ENCODE data around the gene NELL1.

The NELL1 gene

DNA sequence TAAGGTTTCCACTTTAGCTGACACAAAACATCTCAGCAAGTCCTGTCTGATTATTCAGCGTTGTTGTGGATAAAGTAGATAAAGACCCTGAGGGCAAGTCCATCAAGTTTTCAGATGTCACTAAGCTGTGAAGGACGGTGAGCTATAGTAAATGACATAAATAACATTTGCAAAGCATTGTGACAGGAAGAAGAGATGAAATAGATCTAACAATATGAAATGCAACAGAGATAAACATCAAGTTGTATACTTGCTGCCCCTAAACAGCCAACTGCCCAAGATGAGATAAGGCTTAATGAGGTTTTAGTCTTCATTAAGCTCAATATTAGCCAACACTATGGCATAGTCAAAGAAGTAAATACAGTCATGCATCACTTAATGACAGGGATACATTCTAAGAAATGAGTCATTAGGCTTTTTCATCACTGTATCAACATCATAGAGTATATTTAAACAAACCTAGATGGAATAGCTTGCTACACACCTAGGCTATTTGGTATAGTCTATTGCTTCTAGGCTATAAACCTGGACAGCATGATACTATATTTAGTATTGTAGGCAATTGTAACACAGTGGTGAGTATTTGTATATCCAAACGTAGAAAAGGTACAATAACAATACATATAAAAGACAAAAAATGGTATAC is 898.4 kb downstream of the NELL1 start:
- no peak overlapping the region for H3K4me3 ChIP-seq (ENCODE audit: low read depth in 1 of 2, low read length in 2 of 2)
- H3K27ac ChIP-seq (ENCODE audit: low read depth, low read length): no peak overlapping the region
- H3K36me3 ChIP-seq (ENCODE audit: insufficient read depth, low read length): no peaks in the 10 kb centered on the region
- H3K27me3 ChIP-seq (ENCODE audit: control insufficient read depth in 1 of 2, insufficient read depth in 2 of 2, low read length in 2 of 2): no peaks in the 10 kb centered on the region
- H3K9ac ChIP-seq (ENCODE audit: low read length): no peak overlapping the region
- H3K9me3 ChIP-seq (ENCODE audit: low read length): no peaks in the 10 kb centered on the region
- H3K4me1 ChIP-seq (ENCODE audit: insufficient read depth, low read length): no peaks in the 10 kb centered on the region

DNA sequence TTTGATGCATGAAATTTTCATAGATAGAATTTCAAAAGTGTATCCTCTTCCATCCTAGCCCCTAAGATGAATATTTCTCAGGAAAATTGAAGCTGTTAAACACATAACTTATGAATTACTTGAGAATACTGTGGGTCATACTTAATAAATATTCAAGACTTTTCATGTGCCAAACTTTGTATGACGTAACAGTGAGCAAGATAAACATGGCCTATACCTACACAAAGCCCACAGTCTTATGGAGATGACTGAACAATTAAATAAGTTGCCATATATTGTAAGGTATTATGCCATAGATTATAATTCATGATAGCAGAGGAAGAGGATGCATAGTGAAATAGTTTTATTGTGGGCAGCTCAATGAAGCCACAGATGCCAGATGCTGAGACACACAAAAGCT is 902.8 kb downstream of the NELL1 start:
- Histone ChIP-seq H3K27me3 (ENCODE audit: control insufficient read depth in 1 of 2, insufficient read depth in 2 of 2, low read length in 2 of 2) (no peaks in the 10 kb centered on the region), H3K9me3 (ENCODE audit: low read length) (no peaks in the 10 kb centered on the region), H3K4me1 (ENCODE audit: insufficient read depth, low read length) (no peaks in the 10 kb centered on the region), H3K9ac (ENCODE audit: low read length) (no peak overlapping the region), H3K36me3 (ENCODE audit: insufficient read depth, low read length) (no peaks in the 10 kb centered on the region), H3K4me3 (ENCODE audit: low read depth in 1 of 2, low read length in 2 of 2) (no peak overlapping the region), H3K27ac (ENCODE audit: low read depth, low read length) (no peak overlapping the region)

- Histone ChIP-seq H3K4me3 (ENCODE audit: low read depth in 1 of 2, low read length in 2 of 2) (no peak overlapping the region), H3K36me3 (ENCODE audit: insufficient read depth, low read length) (no peaks in the 10 kb centered on the region), H3K27me3 (ENCODE audit: control insufficient read depth in 1 of 2, insufficient read depth in 2 of 2, low read length in 2 of 2) (no peaks in the 10 kb centered on the region), H3K4me1 (ENCODE audit: insufficient read depth, low read length) (no peaks in the 10 kb centered on the region), H3K27ac (ENCODE audit: low read depth, low read length) (no peak overlapping the region), H3K9me3 (ENCODE audit: low read length) (no peaks in the 10 kb centered on the region), H3K9ac (ENCODE audit: low read length) (no peak overlapping the region)
Observed at GRCh38 chr11:21582791-21583190, 913.4 kb downstream of the NELL1 start.

GRCh38 chr11:21588754-21589153 is 919.4 kb downstream of the NELL1 start:
- H3K9me3 ChIP-seq (ENCODE audit: low read length): no peaks in the 10 kb centered on the region

DNA sequence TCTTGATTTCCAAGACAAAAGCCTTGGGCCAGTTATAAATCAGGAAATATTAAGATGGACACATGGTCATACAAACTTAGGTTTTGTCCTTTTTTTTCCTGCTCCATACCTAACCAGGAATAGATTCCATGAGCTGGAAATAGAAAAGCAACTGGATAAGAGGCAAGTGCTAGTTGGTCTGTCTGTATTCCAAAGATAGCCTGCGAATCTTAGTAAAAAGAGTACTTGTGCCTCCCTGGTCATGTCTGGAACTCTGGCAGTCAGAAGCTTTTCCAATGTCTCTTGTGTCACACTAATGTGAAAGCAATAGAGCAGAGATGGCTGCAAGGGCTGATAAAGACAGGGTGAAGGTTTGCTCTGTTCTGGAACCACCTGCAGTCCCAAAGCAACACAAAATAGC is 933.3 kb downstream of the NELL1 start:
- H3K9ac ChIP-seq (ENCODE audit: low read length): no peak overlapping the region

More at GRCh38 chr11:21588754-21589153, 919.4 kb downstream of the NELL1 start:
- Histone ChIP-seq H3K27ac (ENCODE audit: low read depth, low read length) (no peak overlapping the region), H3K36me3 (ENCODE audit: insufficient read depth, low read length) (no peaks in the 10 kb centered on the region), H3K9ac (ENCODE audit: low read length) (no peak overlapping the region), H3K27me3 (ENCODE audit: control insufficient read depth in 1 of 2, insufficient read depth in 2 of 2, low read length in 2 of 2) (no peaks in the 10 kb centered on the region), H3K4me1 (ENCODE audit: insufficient read depth, low read length) (no peaks in the 10 kb centered on the region), H3K4me3 (ENCODE audit: low read depth in 1 of 2, low read length in 2 of 2) (no peak overlapping the region)

DNA sequence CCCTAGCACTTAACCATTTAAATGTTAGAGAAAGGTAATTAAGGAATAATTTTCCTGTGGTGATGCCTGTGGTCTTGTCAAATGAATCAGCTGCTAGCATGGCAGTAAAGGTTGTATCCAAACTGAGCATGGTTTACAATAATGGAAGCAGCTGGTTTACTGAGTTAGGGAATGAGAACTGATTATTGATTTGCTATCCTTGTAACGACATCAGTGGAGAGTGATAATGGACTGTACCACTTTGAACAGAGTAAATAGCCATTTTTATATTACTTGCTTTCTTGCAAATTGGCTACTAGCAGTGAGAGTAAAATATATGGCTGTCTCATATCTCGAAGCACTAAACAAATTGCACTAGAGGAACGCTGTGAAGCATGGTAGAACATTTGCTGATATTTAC is 934.5 kb downstream of the NELL1 start:
- no peaks in the 10 kb centered on the region for H3K36me3 ChIP-seq (ENCODE audit: insufficient read depth, low read length)
- no peak overlapping the region for H3K9ac ChIP-seq (ENCODE audit: low read length)
- H3K9me3 ChIP-seq (ENCODE audit: low read length): no peaks in the 10 kb centered on the region
- H3K27ac ChIP-seq (ENCODE audit: low read depth, low read length): no peak overlapping the region
- no peak overlapping the region for H3K4me3 ChIP-seq (ENCODE audit: low read depth in 1 of 2, low read length in 2 of 2)
- H3K27me3 ChIP-seq (ENCODE audit: control insufficient read depth in 1 of 2, insufficient read depth in 2 of 2, low read length in 2 of 2): no peaks in the 10 kb centered on the region
- H3K4me1 ChIP-seq (ENCODE audit: insufficient read depth, low read length): no peaks in the 10 kb centered on the region

More for the DNA sequence above, 933.3 kb downstream of the NELL1 start:
- no peak overlapping the region for H3K27ac ChIP-seq (ENCODE audit: low read depth, low read length)
- H3K4me3 ChIP-seq (ENCODE audit: low read depth in 1 of 2, low read length in 2 of 2): no peak overlapping the region
- H3K4me1 ChIP-seq (ENCODE audit: insufficient read depth, low read length): no peaks in the 10 kb centered on the region
- H3K36me3 ChIP-seq (ENCODE audit: insufficient read depth, low read length): no peaks in the 10 kb centered on the region
- no peaks in the 10 kb centered on the region for H3K27me3 ChIP-seq (ENCODE audit: control insufficient read depth in 1 of 2, insufficient read depth in 2 of 2, low read length in 2 of 2)
- no peaks in the 10 kb centered on the region for H3K9me3 ChIP-seq (ENCODE audit: low read length)

GRCh38 chr11:21604564-21604963 is 935.2 kb downstream of the NELL1 start:
- no peak overlapping the region for H3K27ac ChIP-seq (ENCODE audit: low read depth, low read length)
- H3K4me1 ChIP-seq (ENCODE audit: insufficient read depth, low read length): no peaks in the 10 kb centered on the region
- H3K27me3 ChIP-seq (ENCODE audit: control insufficient read depth in 1 of 2, insufficient read depth in 2 of 2, low read length in 2 of 2): no peaks in the 10 kb centered on the region
- H3K9ac ChIP-seq (ENCODE audit: low read length): no peak overlapping the region
- no peaks in the 10 kb centered on the region for H3K9me3 ChIP-seq (ENCODE audit: low read length)
- no peak overlapping the region for H3K4me3 ChIP-seq (ENCODE audit: low read depth in 1 of 2, low read length in 2 of 2)
- no peaks in the 10 kb centered on the region for H3K36me3 ChIP-seq (ENCODE audit: insufficient read depth, low read length)

DNA sequence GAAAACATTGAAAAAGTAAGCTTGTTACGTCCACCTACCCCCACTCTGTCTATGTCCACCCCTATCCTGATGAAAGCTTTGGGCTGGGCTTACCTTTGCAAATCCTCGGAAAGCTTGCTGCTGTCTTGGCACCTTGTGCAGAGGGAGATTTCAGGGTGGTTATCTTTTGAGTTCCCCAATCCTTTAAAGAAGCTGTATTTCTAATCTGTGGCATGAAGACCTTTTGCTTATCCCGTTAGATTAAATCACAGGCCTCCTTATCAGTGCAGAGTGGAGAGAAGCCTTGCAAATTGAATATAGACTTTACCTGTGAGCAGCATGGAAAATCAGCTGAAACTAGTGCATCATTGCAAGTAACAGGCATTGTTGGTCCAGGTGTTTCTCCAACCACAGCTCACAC is 942.9 kb downstream of the NELL1 start:
- Histone ChIP-seq H3K4me1 (ENCODE audit: insufficient read depth, low read length) (no peaks in the 10 kb centered on the region), H3K9ac (ENCODE audit: low read length) (no peak overlapping the region), H3K27me3 (ENCODE audit: control insufficient read depth in 1 of 2, insufficient read depth in 2 of 2, low read length in 2 of 2) (no peaks in the 10 kb centered on the region), H3K4me3 (ENCODE audit: low read depth in 1 of 2, low read length in 2 of 2) (no peak overlapping the region), H3K36me3 (ENCODE audit: insufficient read depth, low read length) (no peaks in the 10 kb centered on the region), H3K27ac (ENCODE audit: low read depth, low read length) (no peak overlapping the region), H3K9me3 (ENCODE audit: low read length) (no peaks in the 10 kb centered on the region)

- Histone ChIP-seq H3K36me3 (ENCODE audit: insufficient read depth, low read length) (no peaks in the 10 kb centered on the region), H3K4me3 (ENCODE audit: low read depth in 1 of 2, low read length in 2 of 2) (no peak overlapping the region), H3K9me3 (ENCODE audit: low read length) (no peaks in the 10 kb centered on the region), H3K9ac (ENCODE audit: low read length) (no peak overlapping the region), H3K4me1 (ENCODE audit: insufficient read depth, low read length) (no peaks in the 10 kb centered on the region), H3K27ac (ENCODE audit: low read depth, low read length) (no peak overlapping the region), H3K27me3 (ENCODE audit: control insufficient read depth in 1 of 2, insufficient read depth in 2 of 2, low read length in 2 of 2) (no peaks in the 10 kb centered on the region)
Observed at GRCh38 chr11:21614961-21615360, 945.6 kb downstream of the NELL1 start.

- H3K4me1 ChIP-seq (ENCODE audit: insufficient read depth, low read length): no peaks in the 10 kb centered on the region
- no peaks in the 10 kb centered on the region for H3K36me3 ChIP-seq (ENCODE audit: insufficient read depth, low read length)
- no peak overlapping the region for H3K27ac ChIP-seq (ENCODE audit: low read depth, low read length)
- no peaks in the 10 kb centered on the region for H3K9me3 ChIP-seq (ENCODE audit: low read length)
- H3K4me3 ChIP-seq (ENCODE audit: low read depth in 1 of 2, low read length in 2 of 2): no peak overlapping the region
- H3K27me3 ChIP-seq (ENCODE audit: control insufficient read depth in 1 of 2, insufficient read depth in 2 of 2, low read length in 2 of 2): no peaks in the 10 kb centered on the region
- no peak overlapping the region for H3K9ac ChIP-seq (ENCODE audit: low read length)
Observed at GRCh38 chr11:21615955-21616371, 946.6 kb downstream of the NELL1 start.

- H3K4me3 ChIP-seq (ENCODE audit: low read depth in 1 of 2, low read length in 2 of 2): no peak overlapping the region
- H3K36me3 ChIP-seq (ENCODE audit: insufficient read depth, low read length): no peaks in the 10 kb centered on the region
- no peak overlapping the region for H3K9ac ChIP-seq (ENCODE audit: low read length)
- H3K4me1 ChIP-seq (ENCODE audit: insufficient read depth, low read length): no peaks in the 10 kb centered on the region
- no peaks in the 10 kb centered on the region for H3K27me3 ChIP-seq (ENCODE audit: control insufficient read depth in 1 of 2, insufficient read depth in 2 of 2, low read length in 2 of 2)
- no peak overlapping the region for H3K27ac ChIP-seq (ENCODE audit: low read depth, low read length)
- H3K9me3 ChIP-seq (ENCODE audit: low read length): no peaks in the 10 kb centered on the region
Observed at GRCh38 chr11:21622566-21622965, 953.2 kb downstream of the NELL1 start.

GRCh38 chr11:21622995-21623394 is 953.6 kb downstream of the NELL1 start:
- no peaks in the 10 kb centered on the region for H3K36me3 ChIP-seq (ENCODE audit: insufficient read depth, low read length)
- no peaks in the 10 kb centered on the region for H3K9me3 ChIP-seq (ENCODE audit: low read length)
- no peaks in the 10 kb centered on the region for H3K4me1 ChIP-seq (ENCODE audit: insufficient read depth, low read length)
- no peak overlapping the region for H3K9ac ChIP-seq (ENCODE audit: low read length)
- H3K27ac ChIP-seq (ENCODE audit: low read depth, low read length): no peak overlapping the region
- H3K27me3 ChIP-seq (ENCODE audit: control insufficient read depth in 1 of 2, insufficient read depth in 2 of 2, low read length in 2 of 2): no peaks in the 10 kb centered on the region
- H3K4me3 ChIP-seq (ENCODE audit: low read depth in 1 of 2, low read length in 2 of 2): no peak overlapping the region

Measured in muscle layer of colon (tissue), 2 donors.